NT2/D1 (cell line): ENCODE measurements around the gene KIN.

Source experiments
- YY1 ChIP-seq: IDR thresholded peaks from 2 replicates; pipeline ENCODE4 v1.6.1; 2011; ENCODE audit not compliant: insufficient read length, insufficient read depth
- ZNF274 ChIP-seq: IDR thresholded peaks from 2 replicates; pipeline ENCODE4 v1.6.1; 2011; ENCODE audit warnings: mild to moderate bottlenecking, low read depth, low read length

GRCh38 chr10:7768417-7768816 is 19.4 kb downstream of the KIN start:
- TF ChIP-seq YY1 (no peak), ZNF274 (no peak)
